ENCODE measurements around the gene CRIP3.

Gene CRIP3

DNA sequence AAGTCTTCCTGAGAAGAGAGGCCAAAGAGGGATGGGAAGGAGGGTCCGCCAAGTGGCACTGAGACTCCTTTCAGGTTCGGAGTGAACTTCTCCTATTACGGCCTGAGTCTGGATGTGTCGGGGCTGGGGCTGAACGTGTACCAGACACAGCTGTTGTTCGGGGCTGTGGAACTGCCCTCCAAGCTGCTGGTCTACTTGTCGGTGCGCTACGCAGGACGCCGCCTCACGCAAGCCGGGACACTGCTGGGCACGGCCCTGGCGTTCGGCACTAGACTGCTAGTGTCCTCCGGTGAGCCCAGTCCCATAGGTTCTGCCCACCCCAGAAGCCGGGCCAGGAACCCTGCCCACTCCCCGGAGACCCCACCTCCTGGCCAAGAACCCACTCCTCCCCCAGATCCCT is 6.5 kb downstream of the CRIP3 start:
- Mint-ChIP-seq H3K4me1 (ENCODE audit: low read depth in 2 of 2) (no peaks in the 10 kb centered on the region), H3K27ac (no peak overlapping the region), H3K36me3 (ENCODE audit: insufficient read depth) (no peaks in the 10 kb centered on the region), H3K9me3 (no peaks in the 10 kb centered on the region), H3K4me3 (no peak overlapping the region), H3K27me3 (peaks cover 14 to 52% of the 10 kb centered on the region in 2 donors)
- ATAC-seq (replicated peaks) (no peak), DNase-seq (no peak)

DNA sequence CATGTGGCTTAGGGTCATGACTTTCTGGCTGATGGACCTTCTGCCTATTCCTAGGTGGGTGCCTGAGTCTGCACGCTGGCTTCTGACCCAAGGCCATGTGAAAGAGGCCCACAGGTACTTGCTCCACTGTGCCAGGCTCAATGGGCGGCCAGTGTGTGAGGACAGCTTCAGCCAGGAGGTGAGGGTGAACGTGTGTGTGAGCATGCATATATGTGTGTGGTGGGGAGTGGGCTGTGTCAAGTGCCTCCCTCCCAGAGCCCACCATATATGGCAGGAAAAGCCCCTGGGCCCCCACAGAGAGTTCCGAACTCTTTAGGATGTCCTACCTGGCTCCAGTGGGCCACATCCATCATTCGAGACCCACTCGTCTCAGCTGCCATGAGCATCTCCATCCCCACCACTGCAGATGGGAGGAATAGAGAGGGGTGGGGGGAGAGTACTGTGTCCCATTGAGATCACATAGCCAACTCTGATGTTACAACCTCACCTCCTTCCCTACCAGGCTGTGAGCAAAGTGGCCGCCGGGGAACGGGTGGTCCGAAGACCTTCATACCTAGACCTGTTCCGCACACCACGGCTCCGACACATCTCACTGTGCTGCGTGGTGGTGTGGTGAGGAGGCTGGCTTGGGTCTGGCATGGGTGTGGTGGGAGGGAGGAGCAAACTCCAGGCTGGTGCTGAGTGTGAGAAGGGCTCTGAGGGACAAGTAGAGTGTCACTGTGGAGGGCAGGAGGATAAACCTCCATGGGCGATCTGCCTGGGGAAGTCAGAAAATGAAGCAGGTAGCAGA is 7.3 kb downstream of the CRIP3 start:
- H3K27me3 Mint-ChIP-seq: peaks cover 12 to 44% of the 10 kb centered on the region in 2 donors
- DNase-seq: no peak
- H3K4me1 Mint-ChIP-seq (ENCODE audit: low read depth in 2 of 2): no peaks in the 10 kb centered on the region
- no peaks in the 10 kb centered on the region for H3K9me3 Mint-ChIP-seq
- no peak overlapping the region for H3K4me3 Mint-ChIP-seq
- no peak overlapping the region for H3K27ac Mint-ChIP-seq
- ATAC-seq (replicated peaks): no peak
- H3K36me3 Mint-ChIP-seq (ENCODE audit: insufficient read depth): no peaks in the 10 kb centered on the region

DNA sequence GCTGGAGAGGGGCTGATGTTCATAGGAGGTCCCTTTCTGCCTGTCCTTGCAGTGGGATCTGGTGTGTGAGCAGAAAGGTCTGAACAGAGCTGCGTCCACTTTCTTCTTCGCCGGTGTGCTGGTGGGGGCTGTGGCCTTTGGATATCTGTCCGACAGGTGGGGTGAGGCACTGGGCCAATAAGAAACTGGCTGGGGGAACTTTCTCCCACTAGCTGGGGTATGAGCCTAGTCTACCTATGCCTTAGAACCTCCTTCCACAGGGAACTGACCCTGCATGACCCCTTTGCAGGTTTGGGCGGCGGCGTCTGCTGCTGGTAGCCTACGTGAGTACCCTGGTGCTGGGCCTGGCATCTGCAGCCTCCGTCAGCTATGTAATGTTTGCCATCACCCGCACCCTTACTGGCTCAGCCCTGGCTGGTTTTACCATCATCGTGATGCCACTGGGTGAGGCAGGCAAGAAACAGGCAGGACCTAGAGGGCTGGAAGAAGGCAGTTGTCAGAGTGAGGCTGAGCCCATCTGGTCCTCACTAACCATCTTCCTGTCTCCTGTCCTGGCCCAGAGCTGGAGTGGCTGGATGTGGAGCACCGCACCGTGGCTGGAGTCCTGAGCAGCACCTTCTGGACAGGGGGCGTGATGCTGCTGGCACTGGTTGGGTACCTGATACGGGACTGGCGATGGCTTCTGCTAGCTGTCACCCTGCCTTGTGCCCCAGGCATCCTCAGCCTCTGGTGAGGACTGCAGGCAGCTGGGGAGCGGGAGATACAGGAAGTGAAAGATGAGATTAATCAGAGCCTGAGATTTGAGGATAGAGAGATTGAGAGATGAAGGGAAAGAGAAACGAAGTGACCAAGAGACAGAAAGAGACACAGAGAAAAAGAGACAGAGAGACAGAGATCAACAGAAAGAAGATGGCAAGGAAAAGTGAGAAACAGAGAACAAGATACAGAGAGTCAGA is 9.0 kb downstream of the CRIP3 start:
- Mint-ChIP-seq H3K4me1 (ENCODE audit: low read depth in 2 of 2) (no peaks in the 10 kb centered on the region), H3K4me3 (no peak overlapping the region), H3K27ac (no peak overlapping the region), H3K27me3 (peaks cover 12 to 43% of the 10 kb centered on the region in 2 donors), H3K36me3 (ENCODE audit: insufficient read depth) (no peaks in the 10 kb centered on the region), H3K9me3 (no peaks in the 10 kb centered on the region)
- DNase-seq: no peak
- no peak for ATAC-seq (replicated peaks)

DNA sequence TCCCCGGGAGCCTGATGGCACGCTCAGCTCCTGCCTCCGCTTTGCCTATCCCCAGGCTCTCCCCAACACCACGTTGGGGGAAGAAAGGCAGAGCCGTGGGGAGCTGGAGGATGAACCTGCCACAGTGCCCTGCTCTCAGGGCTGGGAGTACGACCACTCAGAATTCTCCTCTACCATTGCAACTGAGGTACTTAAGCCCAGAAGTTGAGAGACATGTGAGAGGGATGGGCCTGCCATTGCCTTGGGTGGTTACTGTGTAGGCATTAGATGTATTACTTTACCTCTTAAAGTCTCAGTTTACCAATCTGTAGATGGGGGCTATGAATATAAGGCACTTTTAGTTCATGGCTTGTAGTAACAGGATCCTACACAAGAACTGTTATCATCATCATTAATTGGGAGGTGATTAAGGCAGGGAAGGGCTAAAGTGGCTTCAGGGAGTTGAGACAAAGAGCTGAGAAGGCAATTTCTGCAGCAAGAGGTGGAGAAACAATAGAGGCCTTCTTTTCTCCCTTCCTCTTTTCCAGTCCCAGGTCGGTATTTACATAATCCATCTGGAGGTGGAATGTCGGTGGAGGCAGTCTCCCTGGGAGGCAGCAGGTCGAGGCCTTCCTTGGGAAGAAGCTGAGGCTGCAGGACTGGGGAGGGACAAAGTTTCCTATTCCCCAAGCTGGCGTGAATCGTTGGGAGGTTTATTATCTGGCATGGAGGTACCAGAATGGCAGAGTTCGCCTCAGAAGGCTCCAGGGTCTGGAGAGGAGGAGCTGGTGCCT is 9.9 kb downstream of the CRIP3 start:
- no peaks in the 10 kb centered on the region for H3K36me3 Mint-ChIP-seq (ENCODE audit: insufficient read depth)
- no peak for ATAC-seq (replicated peaks)
- no peak overlapping the region for H3K4me3 Mint-ChIP-seq
- H3K27ac Mint-ChIP-seq: no peak overlapping the region
- no peaks in the 10 kb centered on the region for H3K4me1 Mint-ChIP-seq (ENCODE audit: low read depth in 2 of 2)
- no peak for DNase-seq
- H3K9me3 Mint-ChIP-seq: no peaks in the 10 kb centered on the region
- peaks cover 12 to 43% of the 10 kb centered on the region in 2 donors for H3K27me3 Mint-ChIP-seq

DNA sequence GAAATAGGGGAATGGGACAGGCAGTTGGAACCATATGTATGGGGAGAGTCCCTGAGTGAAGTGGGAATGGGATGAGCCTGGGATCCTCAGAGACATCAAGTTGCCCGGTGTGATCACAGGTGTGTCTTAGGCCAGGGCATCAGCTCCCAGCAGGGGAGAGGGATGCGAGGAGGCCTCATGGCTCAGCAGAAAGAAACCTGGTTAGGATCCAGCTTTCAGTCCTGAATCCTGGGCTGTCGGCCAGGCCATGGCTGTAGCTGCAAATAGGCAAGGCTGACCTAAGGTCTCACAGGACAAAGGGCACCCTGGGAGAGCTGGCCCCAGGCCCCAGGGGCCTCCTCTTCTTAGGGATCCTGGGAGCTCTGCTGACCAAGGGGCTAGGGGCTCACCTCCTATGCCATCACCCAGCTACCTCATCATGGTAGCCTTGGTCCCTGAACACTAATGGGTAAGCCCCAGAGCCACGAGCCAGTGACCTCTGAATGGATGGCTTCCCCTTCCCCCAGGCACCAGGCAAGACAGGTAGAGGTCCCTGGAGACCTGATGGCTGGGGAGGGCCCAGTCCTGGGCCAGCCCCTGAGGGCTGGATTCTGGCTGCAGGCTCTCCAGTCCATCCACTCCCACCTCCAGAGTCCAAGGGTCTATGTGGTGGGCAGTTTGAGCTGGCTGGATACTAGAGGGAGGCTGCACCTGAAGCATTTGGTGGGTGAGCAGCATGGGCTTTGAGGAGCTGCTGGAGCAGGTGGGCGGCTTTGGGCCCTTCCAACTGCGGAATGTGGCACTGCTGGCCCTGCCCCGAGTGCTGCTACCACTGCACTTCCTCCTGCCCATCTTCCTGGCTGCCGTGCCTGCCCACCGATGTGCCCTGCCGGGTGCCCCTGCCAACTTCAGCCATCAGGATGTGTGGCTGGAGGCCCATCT is 10.7 kb downstream of the CRIP3 start, which contains the start of gene SLC22A7:
TSS of gene SLC22A7 (plus strand) at position 617 of the 921 bp plus-strand sequence. CDS start at position 716, 99 bp downstream.
- Mint-ChIP-seq H3K27me3 (peaks cover 12 to 43% of the 10 kb centered on the region in 2 donors), H3K27ac (no peak within 1 kb of the TSS)
- no peak for ATAC-seq (replicated peaks)

DNA sequence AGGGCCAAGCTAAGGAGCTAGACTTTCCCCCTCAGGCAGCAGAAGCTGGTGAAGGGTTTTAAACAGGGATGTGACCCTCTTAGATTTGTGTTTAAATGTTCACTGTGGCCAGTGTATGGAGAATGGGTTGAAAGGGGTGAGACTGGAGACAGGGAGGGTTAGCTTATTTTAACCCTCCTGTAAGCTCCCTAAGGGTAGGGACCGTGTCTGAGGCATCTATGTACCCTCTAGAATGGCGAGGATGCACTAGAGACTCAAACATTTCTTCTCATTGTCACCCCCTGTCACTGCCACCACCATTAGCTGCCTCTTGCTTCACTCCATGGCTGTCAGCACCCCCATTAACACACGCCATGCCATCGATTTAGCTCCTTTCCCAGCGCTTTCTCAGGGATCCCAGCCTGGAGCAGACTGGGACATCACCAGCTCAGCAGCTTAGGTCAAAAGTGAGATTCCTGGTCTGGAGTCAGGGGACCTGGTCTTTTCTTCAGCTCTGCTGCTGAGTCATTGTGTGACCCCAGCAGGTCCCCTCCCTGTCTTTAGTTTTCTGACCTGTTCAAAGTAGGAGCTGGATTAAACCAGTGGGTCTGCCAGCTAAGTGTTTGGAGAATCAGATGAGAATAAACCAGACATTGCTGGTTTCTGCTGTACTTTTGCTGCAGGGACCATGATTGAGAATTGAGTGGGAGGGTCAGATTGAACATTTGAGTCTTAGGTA is 11.7 kb downstream of the CRIP3 start:
- H3K4me1 Mint-ChIP-seq (ENCODE audit: low read depth in 2 of 2): no peaks in the 10 kb centered on the region
- H3K4me3 Mint-ChIP-seq: no peak overlapping the region
- DNase-seq: no peak
- no peak for ATAC-seq (replicated peaks)
- H3K27ac Mint-ChIP-seq: no peak overlapping the region
- H3K27me3 Mint-ChIP-seq: peaks cover 12 to 34% of the 10 kb centered on the region in 2 donors
- no peaks in the 10 kb centered on the region for H3K36me3 Mint-ChIP-seq (ENCODE audit: insufficient read depth)
- H3K9me3 Mint-ChIP-seq: no peaks in the 10 kb centered on the region

More for the DNA sequence above, 10.7 kb downstream of the CRIP3 start, which contains the start of gene SLC22A7:
- H3K36me3 Mint-ChIP-seq (ENCODE audit: insufficient read depth): no peaks in the 10 kb centered on the region
- H3K9me3 Mint-ChIP-seq: no peaks in the 10 kb centered on the region
- DNase-seq: no peak
- no peaks in the 10 kb centered on the region for H3K4me1 Mint-ChIP-seq (ENCODE audit: low read depth in 2 of 2)
- H3K4me3 Mint-ChIP-seq: no peak within 1 kb of the TSS

DNA sequence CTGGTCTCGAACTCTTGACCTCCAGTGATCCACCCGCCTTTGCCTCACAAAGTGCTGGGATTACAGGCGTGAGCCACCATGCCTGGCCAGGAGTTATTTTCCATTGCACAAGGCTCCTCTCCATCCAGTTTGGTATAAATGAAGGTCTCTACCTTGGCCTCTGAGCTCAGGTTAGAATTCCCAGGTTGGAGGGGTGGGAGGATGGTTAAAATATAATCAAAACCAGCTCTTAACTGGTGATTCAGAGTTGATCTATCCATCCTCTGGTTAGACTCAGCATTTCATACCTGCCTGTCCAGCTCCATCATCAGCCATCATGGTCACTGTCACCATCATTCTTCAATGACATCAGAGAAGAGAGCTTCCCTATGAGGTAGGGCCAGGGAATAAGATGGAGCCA is 13.2 kb downstream of the CRIP3 start:
- Mint-ChIP-seq H3K4me1 (ENCODE audit: low read depth in 2 of 2) (no peaks in the 10 kb centered on the region), H3K9me3 (no peaks in the 10 kb centered on the region), H3K4me3 (no peak overlapping the region), H3K36me3 (ENCODE audit: insufficient read depth) (no peaks in the 10 kb centered on the region), H3K27ac (no peak overlapping the region), H3K27me3 (peaks cover 8 to 19% of the 10 kb centered on the region in 2 donors)
- ATAC-seq (replicated peaks) (no peak), DNase-seq (no peak)

DNA sequence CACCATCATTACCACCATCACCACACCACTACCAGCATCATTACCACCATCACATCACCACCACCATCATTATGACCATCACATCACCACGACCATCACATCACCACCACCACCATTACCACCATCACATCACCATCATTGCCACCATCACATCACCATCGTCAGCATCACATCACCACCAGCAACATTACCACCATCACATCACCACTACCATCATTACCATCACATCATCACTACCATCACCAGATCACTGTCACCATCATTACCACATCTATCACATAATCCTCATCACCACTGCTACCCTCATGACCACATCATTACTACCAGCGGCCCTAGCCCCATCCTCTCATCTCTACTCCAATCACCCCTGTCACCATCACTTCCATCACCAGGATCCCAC is 14.1 kb downstream of the CRIP3 start:
- H3K27ac Mint-ChIP-seq: no peak overlapping the region
- H3K27me3 Mint-ChIP-seq: peaks cover 0 to 10% of the 10 kb centered on the region in 2 donors
- H3K4me1 Mint-ChIP-seq (ENCODE audit: low read depth in 2 of 2): no peaks in the 10 kb centered on the region
- H3K4me3 Mint-ChIP-seq: no peak overlapping the region
- ATAC-seq (replicated peaks): no peak
- no peaks in the 10 kb centered on the region for H3K36me3 Mint-ChIP-seq (ENCODE audit: insufficient read depth)
- H3K9me3 Mint-ChIP-seq: no peaks in the 10 kb centered on the region
- DNase-seq: no peak

DNA sequence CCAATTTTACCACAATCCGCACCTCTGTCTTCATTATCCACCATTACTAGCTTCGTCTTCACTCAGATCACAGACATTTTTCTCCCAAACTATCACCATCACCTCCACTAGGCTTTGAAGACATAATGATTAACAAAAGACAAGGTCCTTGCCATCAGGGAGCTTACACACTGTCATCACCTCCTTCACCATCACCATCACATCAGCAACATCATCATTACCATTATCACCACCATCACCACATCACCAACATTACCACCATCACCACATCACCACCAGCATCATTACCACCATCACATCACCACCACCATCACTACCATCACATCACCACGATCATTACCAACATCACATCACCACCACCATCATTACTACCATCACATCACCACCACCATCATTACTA is 14.9 kb downstream of the CRIP3 start:
- H3K9me3 Mint-ChIP-seq: no peaks in the 10 kb centered on the region
- H3K27me3 Mint-ChIP-seq: peaks cover 0 to 2% of the 10 kb centered on the region in 2 donors
- no peaks in the 10 kb centered on the region for H3K36me3 Mint-ChIP-seq (ENCODE audit: insufficient read depth)
- no peak overlapping the region for H3K4me3 Mint-ChIP-seq
- no peak for ATAC-seq (replicated peaks)
- no peak overlapping the region for H3K27ac Mint-ChIP-seq
- H3K4me1 Mint-ChIP-seq (ENCODE audit: low read depth in 2 of 2): no peaks in the 10 kb centered on the region
- DNase-seq: no peak

DNA sequence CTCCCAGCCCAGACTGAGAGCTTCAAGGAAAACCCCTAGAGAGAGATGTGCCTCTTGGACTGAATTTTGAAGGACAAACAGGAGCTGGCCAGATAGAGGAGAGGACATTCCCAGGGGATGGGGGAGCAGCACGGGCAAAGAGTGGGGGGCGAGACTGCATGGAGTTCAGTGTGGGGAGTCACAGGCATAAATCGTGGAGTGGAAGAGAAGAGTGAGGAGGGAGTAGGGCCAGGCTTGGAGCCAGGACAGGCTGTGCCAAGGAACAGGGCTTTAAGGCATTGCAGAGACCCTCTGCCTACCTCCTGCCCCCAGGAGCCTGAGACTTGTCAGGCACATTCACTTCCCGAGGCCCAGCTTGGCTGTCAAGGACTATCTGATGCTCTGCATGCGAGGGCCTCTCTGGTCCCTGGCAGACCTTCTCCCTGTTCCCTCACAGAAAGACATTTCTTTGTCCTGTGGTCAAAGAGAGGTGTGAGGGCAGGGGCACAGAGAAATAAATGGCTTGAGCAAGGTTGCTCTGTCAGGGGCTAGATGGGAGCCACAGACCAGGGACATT is 15.8 kb downstream of the CRIP3 start:
- H3K27me3 Mint-ChIP-seq: peaks cover 3 to 7% of the 10 kb centered on the region in 2 donors
- no peak for ATAC-seq (replicated peaks)
- no peaks in the 10 kb centered on the region for H3K36me3 Mint-ChIP-seq (ENCODE audit: insufficient read depth)
- no peak overlapping the region for H3K27ac Mint-ChIP-seq
- H3K4me3 Mint-ChIP-seq: no peak overlapping the region
- H3K9me3 Mint-ChIP-seq: no peaks in the 10 kb centered on the region
- no peak for DNase-seq
- no peaks in the 10 kb centered on the region for H3K4me1 Mint-ChIP-seq (ENCODE audit: low read depth in 2 of 2)

DNA sequence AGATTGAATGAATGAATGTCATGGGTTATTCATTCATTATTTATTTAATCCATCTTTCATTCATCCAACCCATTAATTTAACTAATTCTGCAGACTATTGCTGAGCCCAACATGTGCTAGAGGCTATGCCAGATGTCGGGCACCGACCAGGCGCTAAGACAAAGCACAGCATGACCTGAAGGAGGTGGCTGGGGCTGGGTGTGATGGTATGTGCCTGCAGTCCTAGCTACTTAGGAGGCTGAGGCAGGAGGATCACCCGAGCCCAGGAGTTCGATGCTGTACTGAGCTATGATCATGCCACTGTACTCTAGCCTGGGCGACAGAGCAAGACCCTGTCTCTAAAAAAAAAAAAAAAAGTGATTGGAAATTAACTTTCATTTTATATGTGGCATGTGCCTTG is 16.3 kb downstream of the CRIP3 start:
- ATAC-seq (replicated peaks): no peak
- no peaks in the 10 kb centered on the region for H3K36me3 Mint-ChIP-seq (ENCODE audit: insufficient read depth)
- no peaks in the 10 kb centered on the region for H3K4me1 Mint-ChIP-seq (ENCODE audit: low read depth in 2 of 2)

DNA sequence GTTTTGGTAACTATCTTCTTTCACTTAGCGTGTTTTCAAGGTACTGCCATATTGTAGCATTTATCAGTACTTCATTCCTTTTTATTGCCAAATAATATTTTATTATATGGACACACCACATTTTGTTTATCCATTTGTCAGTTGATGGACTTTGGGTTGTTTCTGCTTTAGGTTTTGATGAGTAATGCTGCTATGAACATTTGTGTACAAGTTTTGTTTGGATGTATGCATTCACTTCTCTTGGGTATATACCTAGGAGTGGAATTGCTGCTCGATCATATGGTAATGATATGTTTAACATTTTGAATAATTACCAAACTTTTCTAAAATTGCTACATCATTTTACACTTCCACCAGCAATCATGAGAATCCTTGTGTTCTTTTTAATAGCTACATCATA is 16.9 kb downstream of the CRIP3 start:
- Mint-ChIP-seq H3K9me3 (no peaks in the 10 kb centered on the region), H3K4me3 (no peak overlapping the region), H3K36me3 (ENCODE audit: insufficient read depth) (no peaks in the 10 kb centered on the region)

More for the DNA sequence above, 16.3 kb downstream of the CRIP3 start:
- Mint-ChIP-seq H3K9me3 (no peaks in the 10 kb centered on the region), H3K27ac (no peak overlapping the region), H3K27me3 (peaks cover 7 to 12% of the 10 kb centered on the region in 2 donors), H3K4me3 (no peak overlapping the region)
- DNase-seq: no peak

More for the DNA sequence above, 16.9 kb downstream of the CRIP3 start:
- Mint-ChIP-seq H3K27ac (no peak overlapping the region), H3K27me3 (peaks cover 11 to 18% of the 10 kb centered on the region in 2 donors), H3K4me1 (ENCODE audit: low read depth in 2 of 2) (no peaks in the 10 kb centered on the region)
- no peak for ATAC-seq (replicated peaks)
- no peak for DNase-seq

Measured in effector memory CD8-positive, alpha-beta T cell (primary cell).